ENCODE measurements around the gene ABCA2. TPM values are rescaled to one million over a fixed set of nuclear protein-coding genes. Genes with fewer than 3 reads are reported as not detected.

The ABCA2 gene
- total RNA-seq, 4 donors from 2014 or later = 14.1 to 20.0 (median 16.7) TPM

- no peak for TF ChIP-seq POLR2A (IDR thresholded peaks at IDR 0.05)
- TF ChIP-seq CTCF (IDR thresholded peaks at IDR 0.05 in 4 of 5, conservative IDR thresholded peaks at IDR 0.05 in 1 of 5) = no peak
- no peaks in the 10 kb centered on the region for H3K4me1 ChIP-seq
- ATAC-seq (peak in 1 of 2 donors; percentile 48), DNase-seq (no peak)
- in situ Hi-C loops (cut with MboI; ENCODE audit: low sequenced_read_pairs in 4 of 4) = no loop called here
- H3K27ac ChIP-seq = no peak overlapping the region
- H3K36me3 ChIP-seq = no peaks in the 10 kb centered on the region
- H3K27me3 ChIP-seq = peaks cover 0 to 6% (median 0%) of the 10 kb centered on the region in 3 donors
- no peak overlapping the region for H3K4me3 ChIP-seq
- no peaks in the 10 kb centered on the region for H3K9me3 ChIP-seq
- intact Hi-C loops (cut with DNase I; ENCODE audit: low total_unique reads) = no loop called here
These were observed 62.1 kb downstream of the ABCA2 start for GRCh38 chr9:136965771-136966484.

- Histone ChIP-seq H3K4me1 (no peaks in the 10 kb centered on the region), H3K4me3 (no peak overlapping the region), H3K9me3 (no peaks in the 10 kb centered on the region), H3K27me3 (peaks cover 0 to 6% (median 0%) of the 10 kb centered on the region in 3 donors), H3K36me3 (no peaks in the 10 kb centered on the region), H3K27ac (no peak overlapping the region)
- ATAC-seq (no peak), DNase-seq (no peak)
- TF ChIP-seq CTCF (IDR thresholded peaks at IDR 0.05 in 4 of 5, conservative IDR thresholded peaks at IDR 0.05 in 1 of 5) = no peak
- TF ChIP-seq POLR2A (IDR thresholded peaks at IDR 0.05) = no peak
- in situ Hi-C loops (cut with MboI; ENCODE audit: low sequenced_read_pairs in 4 of 4) (no loop called here), intact Hi-C loops (cut with DNase I; ENCODE audit: low total_unique reads) (no loop called here)
These were observed 63.1 kb downstream of the ABCA2 start for GRCh38 chr9:136964833-136965422.

GRCh38 chr9:136964171-136964689 is 63.8 kb downstream of the ABCA2 start:
- intact Hi-C loops (cut with DNase I; ENCODE audit: low total_unique reads) = no loop called here
- peaks cover 0 to 6% (median 0%) of the 10 kb centered on the region in 3 donors for H3K27me3 ChIP-seq
- no peaks in the 10 kb centered on the region for H3K9me3 ChIP-seq
- no peak overlapping the region for H3K4me3 ChIP-seq
- no peaks in the 10 kb centered on the region for H3K4me1 ChIP-seq
- ATAC-seq (no peak), DNase-seq (no peak)
- H3K27ac ChIP-seq = no peak overlapping the region
- in situ Hi-C loops (cut with MboI; ENCODE audit: low sequenced_read_pairs in 4 of 4) = no loop called here
- no peaks in the 10 kb centered on the region for H3K36me3 ChIP-seq
- TF ChIP-seq CTCF (IDR thresholded peaks at IDR 0.05 in 4 of 5, conservative IDR thresholded peaks at IDR 0.05 in 1 of 5) = no peak
- no peak for TF ChIP-seq POLR2A (IDR thresholded peaks at IDR 0.05)

- H3K36me3 ChIP-seq = no peaks in the 10 kb centered on the region
- DNase-seq = no peak
- intact Hi-C loops (cut with DNase I; ENCODE audit: low total_unique reads) (no loop called here), in situ Hi-C loops (cut with MboI; ENCODE audit: low sequenced_read_pairs in 4 of 4) (no loop called here)
- no peak for ATAC-seq
- no peak overlapping the region for H3K4me3 ChIP-seq
- TF ChIP-seq POLR2A (IDR thresholded peaks at IDR 0.05) (no peak), CTCF (IDR thresholded peaks at IDR 0.05 in 4 of 5, conservative IDR thresholded peaks at IDR 0.05 in 1 of 5) (no peak)
- peaks cover 0 to 6% (median 0%) of the 10 kb centered on the region in 3 donors for H3K27me3 ChIP-seq
- H3K4me1 ChIP-seq = no peaks in the 10 kb centered on the region
- H3K27ac ChIP-seq = no peak overlapping the region
- H3K9me3 ChIP-seq = no peaks in the 10 kb centered on the region
These were observed 64.3 kb downstream of the ABCA2 start for GRCh38 chr9:136963751-136964150.
